ENCODE data around the gene GCK. TPM values are rescaled to one million over a fixed set of nuclear protein-coding genes. Genes with fewer than 3 reads are reported as not detected.

Gene GCK
- total RNA-seq, 1 donor, result 0.43 TPM

DNA sequence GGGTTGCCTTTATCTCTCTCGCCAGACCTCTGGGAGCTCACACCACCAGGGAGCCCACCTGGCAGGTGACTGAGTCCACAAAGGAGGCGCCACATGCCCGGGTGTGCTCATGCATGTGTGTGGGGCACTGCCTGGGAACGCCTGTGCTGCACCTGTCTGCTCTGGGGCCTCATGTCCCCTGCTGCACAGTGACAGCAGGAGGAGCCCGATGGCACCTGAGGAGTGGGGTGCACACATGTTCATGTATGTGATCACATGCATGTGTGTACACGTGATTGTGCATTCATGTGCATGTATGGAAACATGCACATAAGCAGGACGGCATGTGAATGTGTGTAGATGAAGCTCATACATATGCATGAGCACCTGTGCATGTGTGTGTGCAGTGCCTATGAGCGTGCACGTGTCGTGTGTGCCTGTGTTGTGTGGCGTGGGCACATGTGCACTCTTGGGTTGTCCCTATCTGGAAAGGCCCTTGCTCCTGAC is 33.6 kb upstream of the GCK start:
- TF ChIP-seq, protein P1, sequence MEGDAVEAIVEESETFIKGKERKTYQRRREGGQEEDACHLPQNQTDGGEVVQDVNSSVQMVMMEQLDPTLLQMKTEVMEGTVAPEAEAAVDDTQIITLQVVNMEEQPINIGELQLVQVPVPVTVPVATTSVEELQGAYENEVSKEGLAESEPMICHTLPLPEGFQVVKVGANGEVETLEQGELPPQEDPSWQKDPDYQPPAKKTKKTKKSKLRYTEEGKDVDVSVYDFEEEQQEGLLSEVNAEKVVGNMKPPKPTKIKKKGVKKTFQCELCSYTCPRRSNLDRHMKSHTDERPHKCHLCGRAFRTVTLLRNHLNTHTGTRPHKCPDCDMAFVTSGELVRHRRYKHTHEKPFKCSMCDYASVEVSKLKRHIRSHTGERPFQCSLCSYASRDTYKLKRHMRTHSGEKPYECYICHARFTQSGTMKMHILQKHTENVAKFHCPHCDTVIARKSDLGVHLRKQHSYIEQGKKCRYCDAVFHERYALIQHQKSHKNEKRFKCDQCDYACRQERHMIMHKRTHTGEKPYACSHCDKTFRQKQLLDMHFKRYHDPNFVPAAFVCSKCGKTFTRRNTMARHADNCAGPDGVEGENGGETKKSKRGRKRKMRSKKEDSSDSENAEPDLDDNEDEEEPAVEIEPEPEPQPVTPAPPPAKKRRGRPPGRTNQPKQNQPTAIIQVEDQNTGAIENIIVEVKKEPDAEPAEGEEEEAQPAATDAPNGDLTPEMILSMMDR (IDR thresholded peaks at IDR 0.05; ENCODE audit: insufficient read depth, low read depth, low read length), result no peak
- H3K4me3 ChIP-seq (ENCODE audit: low read depth, low read length), result no peak overlapping the region
- DNase-seq (ENCODE audit: low read depth), result no peak

DNA sequence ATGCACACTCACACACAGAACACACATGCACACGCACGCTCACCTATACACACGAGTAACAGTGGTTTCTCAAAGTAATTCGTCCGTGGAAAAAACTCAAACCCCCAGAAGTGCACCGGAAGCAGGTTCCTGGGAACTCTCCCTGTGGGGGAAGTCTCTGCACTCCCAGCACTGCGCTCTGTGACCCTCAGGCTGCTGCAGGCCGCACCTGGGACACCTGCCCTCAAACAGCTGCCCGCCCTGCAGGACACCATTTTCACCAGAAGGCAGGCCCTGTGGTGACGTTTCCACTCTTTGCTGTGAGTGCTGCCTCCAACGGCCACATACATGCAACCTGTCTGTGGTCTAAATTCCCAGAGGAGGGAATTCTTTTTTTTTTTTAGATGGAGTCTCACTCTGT is 32.8 kb upstream of the GCK start:
- TF ChIP-seq, protein P1 (IDR thresholded peaks at IDR 0.05; ENCODE audit: insufficient read depth, low read depth, low read length), result no peak
- no peak for DNase-seq (ENCODE audit: low read depth)

GRCh38 chr7:44221231-44221791 is 32.1 kb upstream of the GCK start:
- DNase-seq (ENCODE audit: low read depth), result no peak
- TF ChIP-seq, protein P1 (IDR thresholded peaks at IDR 0.05; ENCODE audit: insufficient read depth, low read depth, low read length), result no peak
- H3K4me3 ChIP-seq (ENCODE audit: low read depth, low read length), result no peak overlapping the region

More for the DNA sequence above, 32.8 kb upstream of the GCK start:
- H3K4me3 ChIP-seq (ENCODE audit: low read depth, low read length), result no peak overlapping the region

GRCh38 chr7:44220358-44221112 is 31.3 kb upstream of the GCK start:
- no peak overlapping the region for H3K4me3 ChIP-seq (ENCODE audit: low read depth, low read length)
- TF ChIP-seq, protein P1 (IDR thresholded peaks at IDR 0.05; ENCODE audit: insufficient read depth, low read depth, low read length), result no peak
- DNase-seq (ENCODE audit: low read depth), result no peak

DNA sequence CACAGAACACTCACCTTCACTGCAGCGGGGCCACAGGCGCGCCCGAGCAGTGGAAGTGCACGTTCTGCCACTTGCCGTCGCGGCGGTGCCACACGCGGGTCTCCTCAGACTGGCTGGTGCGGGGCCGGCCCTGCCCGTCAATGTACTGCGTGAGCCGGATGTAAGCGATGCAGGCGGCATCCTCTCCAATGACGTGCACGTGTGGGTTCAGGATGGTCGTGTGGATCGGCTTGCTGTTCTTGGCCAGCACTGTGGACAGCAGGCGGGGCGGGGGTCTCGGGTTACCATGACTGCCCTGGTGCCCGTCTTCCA is 30.8 kb upstream of the GCK start:
- TF ChIP-seq, protein P1 (IDR thresholded peaks at IDR 0.05; ENCODE audit: insufficient read depth, low read depth, low read length), result no peak
- no peak for DNase-seq (ENCODE audit: low read depth)
- no peak overlapping the region for H3K4me3 ChIP-seq (ENCODE audit: low read depth, low read length)

DNA sequence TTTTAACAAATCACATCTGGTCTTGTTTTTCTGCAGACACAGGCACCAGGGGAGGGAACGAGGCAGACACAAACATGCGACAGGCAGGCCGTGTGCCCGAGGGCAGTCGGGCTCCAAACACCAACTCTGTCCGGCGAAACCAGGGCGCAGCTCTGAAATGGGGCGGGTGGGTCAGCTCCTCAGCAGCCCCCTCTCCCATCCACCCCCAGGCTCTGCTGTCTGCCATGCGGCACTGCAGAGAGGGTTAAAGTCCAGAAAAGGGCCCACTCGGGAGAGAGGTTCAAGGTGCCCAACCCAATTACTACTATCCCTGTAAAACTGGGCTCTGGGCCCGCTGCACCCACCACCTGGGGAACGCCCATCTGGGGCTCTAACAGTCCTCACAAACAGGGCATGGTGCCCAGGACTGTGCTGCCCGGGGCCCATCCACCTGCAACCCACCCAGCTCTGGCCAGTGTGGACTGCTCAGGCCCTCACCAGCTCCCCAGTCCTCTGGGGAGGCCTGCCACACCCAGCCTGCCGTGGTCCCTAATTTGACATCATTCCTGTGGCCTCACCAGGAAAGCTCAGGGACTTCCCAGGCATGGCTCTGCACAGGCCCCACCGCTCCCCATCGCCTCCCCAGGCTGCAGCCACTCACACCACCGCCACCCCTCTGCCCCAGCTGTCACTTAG is 30.3 kb upstream of the GCK start:
- TF ChIP-seq, protein P1 (IDR thresholded peaks at IDR 0.05; ENCODE audit: insufficient read depth, low read depth, low read length), result no peak
- DNase-seq (ENCODE audit: low read depth), result no peak
- no peak overlapping the region for H3K4me3 ChIP-seq (ENCODE audit: low read depth, low read length)

Data from fibroblast of villous mesenchyme (primary cell).